ENCODE measurements around the gene LRRC55.

- TF ChIP-seq CTCF (IDR thresholded peaks at IDR 0.05 in 4 of 5, conservative IDR thresholded peaks at IDR 0.05 in 1 of 5) (no peak), POLR2A (IDR thresholded peaks at IDR 0.05) (no peak)
Measured at GRCh38 chr11:57158180-57158579, 23.6 kb upstream of the LRRC55 start.
